GM06990 (cell line): ENCODE results near the gene AGBL4.
"Not testable (repeated sequence)": the region's sequence is repeated elsewhere in the genome, so short reads cannot be mapped to it uniquely, and the experiment has no call there.

Experiments used
- DNase-seq: peaks from one replicate; pipeline ENCODE4 v3.0.0-alpha.2; 2011; ENCODE audit not compliant: insufficient read length; ENCODE audit errors: extremely low read depth
- H3K27me3 ChIP-seq: replicated peaks from 2 replicates; pipeline ENCODE4 v1.6.0; 2011; ENCODE audit warnings: low read length; ENCODE audit not compliant: control insufficient read depth, insufficient read depth
- H3K36me3 ChIP-seq: 2 replicates; pipeline ENCODE4 v1.5.1; 2011; ENCODE audit warnings: low read length; ENCODE audit not compliant: control insufficient read depth, insufficient read depth
- H3K4me3 ChIP-seq: replicated peaks from 2 replicates; pipeline ENCODE4 v1.5.1; 2011; ENCODE audit warnings: low read depth, mild to moderate bottlenecking, control low read depth, low read length
- CTCF ChIP-seq: IDR thresholded peaks from 2 replicates; pipeline ENCODE4 v1.5.1; 2011; ENCODE audit warnings: low read length, control low read depth, mild to moderate bottlenecking, inconsistent platforms; ENCODE audit not compliant: insufficient read depth, poor library complexity, severe bottlenecking

AGBL4 gene

GRCh38 chr1:49817681-49818080 is 206.1 kb downstream of the AGBL4 start:
- Histone ChIP-seq H3K4me3 (no peak overlapping the region), H3K36me3 (no peaks in the 10 kb centered on the region), H3K27me3 (no peaks in the 10 kb centered on the region)
- no peak for DNase-seq
- no peak for TF ChIP-seq CTCF

GRCh38 chr1:49787013-49787412 is 236.7 kb downstream of the AGBL4 start:
- not testable (repeated sequence) for H3K4me3 ChIP-seq, DNase-seq, H3K36me3 ChIP-seq, H3K27me3 ChIP-seq

- TF ChIP-seq CTCF = no peak
- Histone ChIP-seq H3K27me3 (no peaks in the 10 kb centered on the region), H3K36me3 (no peaks in the 10 kb centered on the region), H3K4me3 (no peak overlapping the region)
- no peak for DNase-seq
These were observed 258.7 kb downstream of the AGBL4 start for GRCh38 chr1:49765034-49765433.

GRCh38 chr1:49738118-49738517 is 285.6 kb downstream of the AGBL4 start:
- not testable (repeated sequence) for H3K27me3 ChIP-seq, DNase-seq, H3K36me3 ChIP-seq, H3K4me3 ChIP-seq

GRCh38 chr1:49728377-49728776 is 295.4 kb downstream of the AGBL4 start:
- H3K27me3 ChIP-seq = no peaks in the 10 kb centered on the region
- no peak for TF ChIP-seq CTCF
- no peak for DNase-seq

GRCh38 chr1:49723662-49724061 is 300.1 kb downstream of the AGBL4 start:
- no peaks in the 10 kb centered on the region for H3K27me3 ChIP-seq
- DNase-seq = no peak
- no peak overlapping the region for H3K4me3 ChIP-seq
- no peaks in the 10 kb centered on the region for H3K36me3 ChIP-seq
- TF ChIP-seq CTCF = no peak

More at GRCh38 chr1:49728377-49728776, 295.4 kb downstream of the AGBL4 start:
- Histone ChIP-seq H3K36me3 (no peaks in the 10 kb centered on the region), H3K4me3 (no peak overlapping the region)

- H3K4me3 ChIP-seq = no peak overlapping the region
- no peaks in the 10 kb centered on the region for H3K27me3 ChIP-seq
- H3K36me3 ChIP-seq = no peaks in the 10 kb centered on the region
- TF ChIP-seq CTCF = no peak
- no peak for DNase-seq
These were observed 329.4 kb downstream of the AGBL4 start for GRCh38 chr1:49694251-49694827.
